Measurements from ENCODE around the gene PCDHGA10. TPM values are rescaled to one million over a fixed set of nuclear protein-coding genes. Genes with fewer than 3 reads are reported as not detected.

PCDHGA10 gene
- total RNA-seq, 1 experiment from 2014 or later = 3.8 TPM

DNA sequence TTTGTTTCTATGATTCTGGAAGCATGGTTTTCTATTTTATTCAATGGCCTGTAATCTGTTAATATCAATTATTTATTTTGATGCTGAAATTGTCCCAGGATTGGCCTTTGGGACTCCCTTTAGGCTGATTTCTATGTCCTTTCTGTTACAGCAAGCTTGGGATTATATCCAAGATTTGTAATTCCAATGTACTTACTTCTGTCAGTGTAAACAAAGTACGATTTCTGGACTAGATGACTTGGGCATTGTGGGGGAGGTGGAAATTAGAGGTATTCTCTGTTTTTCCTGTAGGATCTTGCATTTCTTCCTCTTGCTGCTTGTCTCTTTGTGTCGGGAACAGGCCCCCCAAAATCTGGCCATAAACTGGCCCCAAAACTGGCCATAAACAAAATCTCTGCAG lies 21.2 kb downstream of the PCDHGA10 start:
- Histone ChIP-seq H3K36me3 (ENCODE audit: control insufficient read depth in 1 of 2, insufficient read depth in 2 of 2, low read length in 2 of 2) (no peaks in the 10 kb centered on the region), H3K4me1 (ENCODE audit: control insufficient read depth in 1 of 2, insufficient read depth in 2 of 2, low read length in 2 of 2) (no peaks in the 10 kb centered on the region), H3K79me2 (ENCODE audit: insufficient read depth, low read length) (no peaks in the 10 kb centered on the region), H4K20me1 (ENCODE audit: insufficient read depth) (no peaks in the 10 kb centered on the region), H3K9me2 (ENCODE audit: insufficient read depth) (no peaks in the 10 kb centered on the region), H3K4me3 (replicated peaks in 1 of 2; ENCODE audit: low read depth in 1 of 2, low read length in 2 of 2) (no peak overlapping the region), H3K9me3 (ENCODE audit: control insufficient read depth in 1 of 2, insufficient read depth in 1 of 2, low read depth in 1 of 2, low read length in 2 of 2) (peaks cover 0 to 8% of the 10 kb centered on the region in 2 experiments; a peak in 2 of 4 replicates), H2AFZ (ENCODE audit: low read depth, low read length, poor library complexity, severe bottlenecking) (no peak overlapping the region), H3K4me2 (ENCODE audit: low read length) (no peak overlapping the region), H3K9ac (ENCODE audit: low read length) (no peak overlapping the region), H3K27ac (ENCODE audit: low read depth, low read length) (no peak overlapping the region), H3K27me3 (ENCODE audit: insufficient read depth, low read length) (no peaks in the 10 kb centered on the region)
- no TSS peak for BruUV-seq (replicated peaks)
- TF ChIP-seq, protein P1, sequence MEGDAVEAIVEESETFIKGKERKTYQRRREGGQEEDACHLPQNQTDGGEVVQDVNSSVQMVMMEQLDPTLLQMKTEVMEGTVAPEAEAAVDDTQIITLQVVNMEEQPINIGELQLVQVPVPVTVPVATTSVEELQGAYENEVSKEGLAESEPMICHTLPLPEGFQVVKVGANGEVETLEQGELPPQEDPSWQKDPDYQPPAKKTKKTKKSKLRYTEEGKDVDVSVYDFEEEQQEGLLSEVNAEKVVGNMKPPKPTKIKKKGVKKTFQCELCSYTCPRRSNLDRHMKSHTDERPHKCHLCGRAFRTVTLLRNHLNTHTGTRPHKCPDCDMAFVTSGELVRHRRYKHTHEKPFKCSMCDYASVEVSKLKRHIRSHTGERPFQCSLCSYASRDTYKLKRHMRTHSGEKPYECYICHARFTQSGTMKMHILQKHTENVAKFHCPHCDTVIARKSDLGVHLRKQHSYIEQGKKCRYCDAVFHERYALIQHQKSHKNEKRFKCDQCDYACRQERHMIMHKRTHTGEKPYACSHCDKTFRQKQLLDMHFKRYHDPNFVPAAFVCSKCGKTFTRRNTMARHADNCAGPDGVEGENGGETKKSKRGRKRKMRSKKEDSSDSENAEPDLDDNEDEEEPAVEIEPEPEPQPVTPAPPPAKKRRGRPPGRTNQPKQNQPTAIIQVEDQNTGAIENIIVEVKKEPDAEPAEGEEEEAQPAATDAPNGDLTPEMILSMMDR (IDR thresholded peaks at IDR 0.05 in 2 of 3, conservative IDR thresholded peaks at IDR 0.05 in 1 of 3; ENCODE audit: borderline replicate concordance in 1 of 3, insufficient read depth in 1 of 3, low read depth in 2 of 3, low read length in 2 of 3) = no peak
- no peak for TF ChIP-seq CEBPB (IDR thresholded peaks at IDR 0.05; ENCODE audit: low read depth)
- TF ChIP-seq, protein P2, sequence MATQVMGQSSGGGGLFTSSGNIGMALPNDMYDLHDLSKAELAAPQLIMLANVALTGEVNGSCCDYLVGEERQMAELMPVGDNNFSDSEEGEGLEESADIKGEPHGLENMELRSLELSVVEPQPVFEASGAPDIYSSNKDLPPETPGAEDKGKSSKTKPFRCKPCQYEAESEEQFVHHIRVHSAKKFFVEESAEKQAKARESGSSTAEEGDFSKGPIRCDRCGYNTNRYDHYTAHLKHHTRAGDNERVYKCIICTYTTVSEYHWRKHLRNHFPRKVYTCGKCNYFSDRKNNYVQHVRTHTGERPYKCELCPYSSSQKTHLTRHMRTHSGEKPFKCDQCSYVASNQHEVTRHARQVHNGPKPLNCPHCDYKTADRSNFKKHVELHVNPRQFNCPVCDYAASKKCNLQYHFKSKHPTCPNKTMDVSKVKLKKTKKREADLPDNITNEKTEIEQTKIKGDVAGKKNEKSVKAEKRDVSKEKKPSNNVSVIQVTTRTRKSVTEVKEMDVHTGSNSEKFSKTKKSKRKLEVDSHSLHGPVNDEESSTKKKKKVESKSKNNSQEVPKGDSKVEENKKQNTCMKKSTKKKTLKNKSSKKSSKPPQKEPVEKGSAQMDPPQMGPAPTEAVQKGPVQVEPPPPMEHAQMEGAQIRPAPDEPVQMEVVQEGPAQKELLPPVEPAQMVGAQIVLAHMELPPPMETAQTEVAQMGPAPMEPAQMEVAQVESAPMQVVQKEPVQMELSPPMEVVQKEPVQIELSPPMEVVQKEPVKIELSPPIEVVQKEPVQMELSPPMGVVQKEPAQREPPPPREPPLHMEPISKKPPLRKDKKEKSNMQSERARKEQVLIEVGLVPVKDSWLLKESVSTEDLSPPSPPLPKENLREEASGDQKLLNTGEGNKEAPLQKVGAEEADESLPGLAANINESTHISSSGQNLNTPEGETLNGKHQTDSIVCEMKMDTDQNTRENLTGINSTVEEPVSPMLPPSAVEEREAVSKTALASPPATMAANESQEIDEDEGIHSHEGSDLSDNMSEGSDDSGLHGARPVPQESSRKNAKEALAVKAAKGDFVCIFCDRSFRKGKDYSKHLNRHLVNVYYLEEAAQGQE (IDR thresholded peaks at IDR 0.05; ENCODE audit: low read depth) = no peak
- TF ChIP-seq RAD21 (IDR thresholded peaks at IDR 0.05; ENCODE audit: low read depth) = no peak
- ATAC-seq (no peak), DNase-seq (ENCODE audit: low read depth, low spot score) (no peak)
- ChIA-PET RAD21 (ENCODE audit: low non-redundant PET in 1 of 2, low total read pairs in 2 of 2, uncharacterized antibody in 2 of 2, unreplicated experiment in 2 of 2) (no interaction called here), POLR2A (no interaction called here), CTCF (no interaction called here)
- intact Hi-C loops (cut with micrococcal nuclease) = no loop called here
